Tibial nerve (tissue), 4 donors: ENCODE data around the gene TRAPPC13.

Source experiments
- CTCF ChIP-seq, 5 experiments: fragments of 200-600 bp in 3 of 5; fragments of 450-650 bp in 2 of 5; sonication (generic) in 3 of 5; IDR thresholded peaks; one replicate each; pipeline ENCODE4 v1.5.1; 2016 to 2019; ENCODE audit warnings: antibody characterized with exemption in 5 of 5, mild to moderate bottlenecking in 3 of 5, moderate library complexity in 2 of 5
- EP300 ChIP-seq, 2 donors: sonication (generic); formaldehyde crosslinking; IDR thresholded peaks; one replicate each; pipeline ENCODE4 v1.6.1; 2017; ENCODE audit warnings: antibody characterized with exemption in 2 of 2, mild to moderate bottlenecking in 1 of 2

- TF ChIP-seq CTCF (IDR thresholded peaks at IDR 0.05) (no peak), EP300 (IDR thresholded peaks at IDR 0.05) (no peak)
Measured at GRCh38 chr5:65647941-65648340, 23.1 kb downstream of the TRAPPC13 start.
